Caco-2 (cell line): ENCODE data around the gene PI4KA. TPM values are rescaled to one million over a fixed set of nuclear protein-coding genes. Genes with fewer than 3 reads are reported as not detected.

ENCODE experiments used
- BruUV-seq: library from RNA; stranded (reverse); fragments of 400-500 nt; replicated peaks from 2 replicates; lab custom pipeline; 2021; lab: Mats Ljungman, UMichigan
- CTCF ChIA-PET: fragments of 300-600 bp; sonication (Branson Sonifier 250); formaldehyde crosslinking; loops from one replicate; lab custom pipeline; 2022; ENCODE audit warnings: antibody characterized with exemption; lab: Charles Lee
- POLR2A ChIA-PET: fragments of 300-600 bp; sonication (Branson Sonifier 250); formaldehyde crosslinking; loops from one replicate; lab custom pipeline; 2022; ENCODE audit warnings: antibody characterized with exemption; lab: Charles Lee
- DNase-seq, 2 experiments: peaks; one replicate each; pipeline versions ENCODE4 v3.0.0 to v3.0.0-alpha.2; 2020 to 2022
- H3K27me3 ChIP-seq: replicated peaks from 2 replicates; pipeline ENCODE4 v1.6.0; 2011; ENCODE audit warnings: low read length; ENCODE audit not compliant: control insufficient read depth, insufficient read depth
- H3K36me3 ChIP-seq: 2 replicates; pipeline ENCODE4 v1.5.1; 2011; ENCODE audit warnings: low read length; ENCODE audit not compliant: control insufficient read depth, insufficient read depth
- H3K4me1 ChIP-seq: fragments of 250-450 bp; sonication (Bioruptor Pico); 2 replicates; pipeline ENCODE4 v1.5.1; 2020; ENCODE audit warnings: mild to moderate bottlenecking
- H3K4me3 ChIP-seq: 2 replicates; pipeline ENCODE4 v1.5.1; 2011; ENCODE audit warnings: low read depth, mild to moderate bottlenecking, control low read depth, low read length
- H3K9me3 ChIP-seq: fragments of 250-450 bp; sonication (Bioruptor Pico); 2 replicates; pipeline ENCODE4 v1.5.1; 2020; ENCODE audit warnings: mild to moderate bottlenecking, moderate library complexity
- H3K27ac Mint-ChIP-seq: one replicate; pipeline ENCODE4 v1.8.0; 2022; ENCODE audit warnings: mixed read lengths; ENCODE audit not compliant: unreplicated experiment
- H3K27me3 Mint-ChIP-seq: one replicate; pipeline ENCODE4 v1.8.0; 2022; ENCODE audit warnings: mixed read lengths; ENCODE audit not compliant: insufficient read depth, unreplicated experiment
- H3K36me3 Mint-ChIP-seq: one replicate; pipeline ENCODE4 v1.8.0; 2022; ENCODE audit warnings: mild to moderate bottlenecking, mixed read lengths; ENCODE audit not compliant: insufficient read depth, unreplicated experiment
- H3K4me1 Mint-ChIP-seq: one replicate; pipeline ENCODE4 v1.8.0; 2022; ENCODE audit warnings: low read depth, mixed read lengths; ENCODE audit not compliant: unreplicated experiment
- H3K4me3 Mint-ChIP-seq: one replicate; pipeline ENCODE4 v1.8.0; 2022; ENCODE audit warnings: mild to moderate bottlenecking, moderate library complexity, mixed read lengths; ENCODE audit not compliant: unreplicated experiment
- H3K9me3 Mint-ChIP-seq: one replicate; pipeline ENCODE4 v1.8.0; 2022; ENCODE audit warnings: mixed read lengths; ENCODE audit not compliant: unreplicated experiment
- intact Hi-C: fragments of 100-400 bp; cut with micrococcal nuclease; formaldehyde crosslinking; loops from one replicate; pipeline ENCODE4 v1.10.0; 2022; ENCODE audit not compliant: unreplicated experiment
- total RNA-seq: library from RNA; stranded (reverse); gene quantifications from 2 replicates; pipeline ENCODE4 v1.2.3, GENCODE V29; 2022
- TF ChIP-seq, protein P1 (sequence below), 2 experiments: fragments of 200-600 bp in 1 of 2; IDR thresholded peaks; 1 replicate in 1 of 2; 2 replicates in 1 of 2; pipeline versions ENCODE4 v1.5.1 to v1.8.0; 2011 to 2022; ENCODE audit warnings: antibody characterized with exemption in 1 of 2, control low read depth in 1 of 2, inconsistent platforms in 1 of 2, low read depth in 1 of 2, low read length in 1 of 2, mild to moderate bottlenecking in 1 of 2, moderate library complexity in 1 of 2; ENCODE audit not compliant: insufficient read depth in 1 of 2, severe bottlenecking in 1 of 2, unreplicated experiment in 1 of 2

The PI4KA gene
- total RNA-seq, 1 experiment from 2014 or later = 66.9 TPM

- no peak for DNase-seq
- H3K36me3 ChIP-seq = no peaks in the 10 kb centered on the region
- no peak overlapping the region for H3K4me3 Mint-ChIP-seq
- no peak overlapping the region for H3K4me3 ChIP-seq
- TF ChIP-seq, protein P1, sequence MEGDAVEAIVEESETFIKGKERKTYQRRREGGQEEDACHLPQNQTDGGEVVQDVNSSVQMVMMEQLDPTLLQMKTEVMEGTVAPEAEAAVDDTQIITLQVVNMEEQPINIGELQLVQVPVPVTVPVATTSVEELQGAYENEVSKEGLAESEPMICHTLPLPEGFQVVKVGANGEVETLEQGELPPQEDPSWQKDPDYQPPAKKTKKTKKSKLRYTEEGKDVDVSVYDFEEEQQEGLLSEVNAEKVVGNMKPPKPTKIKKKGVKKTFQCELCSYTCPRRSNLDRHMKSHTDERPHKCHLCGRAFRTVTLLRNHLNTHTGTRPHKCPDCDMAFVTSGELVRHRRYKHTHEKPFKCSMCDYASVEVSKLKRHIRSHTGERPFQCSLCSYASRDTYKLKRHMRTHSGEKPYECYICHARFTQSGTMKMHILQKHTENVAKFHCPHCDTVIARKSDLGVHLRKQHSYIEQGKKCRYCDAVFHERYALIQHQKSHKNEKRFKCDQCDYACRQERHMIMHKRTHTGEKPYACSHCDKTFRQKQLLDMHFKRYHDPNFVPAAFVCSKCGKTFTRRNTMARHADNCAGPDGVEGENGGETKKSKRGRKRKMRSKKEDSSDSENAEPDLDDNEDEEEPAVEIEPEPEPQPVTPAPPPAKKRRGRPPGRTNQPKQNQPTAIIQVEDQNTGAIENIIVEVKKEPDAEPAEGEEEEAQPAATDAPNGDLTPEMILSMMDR (IDR thresholded peaks at IDR 0.05; ENCODE audit: insufficient read depth in 1 of 2, low read depth in 1 of 2, low read length in 1 of 2, severe bottlenecking in 1 of 2, unreplicated experiment in 1 of 2) = no peak
- H3K9me3 Mint-ChIP-seq = no peaks in the 10 kb centered on the region
- H3K27me3 Mint-ChIP-seq = no peaks in the 10 kb centered on the region
- intact Hi-C loops = no loop called here
- no peaks in the 10 kb centered on the region for H3K27me3 ChIP-seq
- no TSS peak for BruUV-seq
- no peak overlapping the region for H3K27ac Mint-ChIP-seq
- H3K4me1 Mint-ChIP-seq = no peaks in the 10 kb centered on the region
- peaks cover 30% of the 10 kb centered on the region for H3K36me3 Mint-ChIP-seq
- H3K9me3 ChIP-seq = no peaks in the 10 kb centered on the region
- ChIA-PET POLR2A (no interaction called here), CTCF (interaction anchor here (1.0 to 1.7 kb wide), 2 partner anchors 9 to 91 kb away, joined by 5 to 11 read pairs; no protein-coding TSS in a partner anchor)
- H3K4me1 ChIP-seq = peaks cover 5% of the 10 kb centered on the region; the same call in 1 of the 2 replicates
Observed at GRCh38 chr22:20794650-20795413, 63.8 kb downstream of the PI4KA start.

DNA sequence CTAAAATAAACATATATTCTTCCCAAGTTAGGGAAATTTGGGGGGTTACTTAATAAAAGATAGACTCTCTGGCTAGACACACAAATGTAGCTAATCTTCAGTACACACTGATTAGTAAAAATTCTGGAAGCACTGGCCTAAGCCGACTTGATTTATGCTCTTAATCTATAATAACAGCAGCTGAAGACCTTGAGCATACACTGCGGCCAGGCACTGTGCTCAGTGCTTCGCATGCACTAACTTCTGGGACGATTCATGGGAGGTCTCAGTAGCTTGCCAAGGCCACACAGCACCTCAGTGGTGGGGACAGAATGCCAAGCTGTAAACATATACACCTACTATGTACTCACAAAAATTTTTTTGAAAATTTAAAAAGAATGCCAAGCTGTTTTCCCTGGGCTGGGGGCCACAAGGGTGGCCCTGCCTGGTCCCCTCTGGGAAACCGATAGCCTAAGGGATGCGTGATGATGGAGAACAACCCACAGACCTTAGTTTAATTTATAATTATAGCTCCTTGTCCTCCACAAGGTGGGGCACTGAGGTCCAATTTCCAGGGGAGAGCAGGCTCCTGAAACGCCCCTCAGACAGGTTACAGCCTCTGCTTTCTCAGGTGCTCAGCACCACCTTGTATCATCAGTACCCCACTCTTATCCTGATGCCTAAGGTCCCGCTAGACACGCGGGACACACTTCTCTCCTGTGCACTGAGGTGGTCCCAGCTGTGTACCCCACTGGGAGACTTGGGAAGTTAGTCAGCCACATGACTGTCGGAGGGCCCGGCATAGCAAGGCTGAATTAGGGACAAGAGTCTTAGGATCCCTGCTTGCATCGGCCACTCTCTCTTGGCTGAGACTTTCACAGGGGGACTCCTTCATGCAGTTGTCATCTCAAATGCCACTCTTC lies 64.6 kb downstream of the PI4KA start:
- intact Hi-C loops = no loop called here

More for the DNA sequence above, 64.6 kb downstream of the PI4KA start:
- H3K27me3 ChIP-seq = no peaks in the 10 kb centered on the region
- H3K4me1 ChIP-seq = peaks cover 5% of the 10 kb centered on the region; the same call in 1 of the 2 replicates
- Mint-ChIP-seq H3K9me3 (no peaks in the 10 kb centered on the region), H3K36me3 (peaks cover 27% of the 10 kb centered on the region), H3K4me1 (no peaks in the 10 kb centered on the region), H3K27ac (no peak overlapping the region), H3K4me3 (no peak overlapping the region), H3K27me3 (no peaks in the 10 kb centered on the region)
- no peaks in the 10 kb centered on the region for H3K9me3 ChIP-seq
- POLR2A ChIA-PET = no interaction called here
- peak in 1 of 2 experiments; percentile 18 for DNase-seq
- H3K36me3 ChIP-seq = no peaks in the 10 kb centered on the region
- CTCF ChIA-PET = interaction anchor here (0.6 to 1.7 kb wide), 3 partner anchors 9 to 92 kb away, joined by 3 to 11 read pairs (median 5); no protein-coding TSS in a partner anchor
- no peak overlapping the region for H3K4me3 ChIP-seq
- TF ChIP-seq, protein P1 (IDR thresholded peaks at IDR 0.05; ENCODE audit: insufficient read depth in 1 of 2, low read depth in 1 of 2, low read length in 1 of 2, severe bottlenecking in 1 of 2, unreplicated experiment in 1 of 2) = no peak
- BruUV-seq = no TSS peak
